ENCODE data around the gene SGMS1. TPM values are rescaled to one million over a fixed set of nuclear protein-coding genes. Genes with fewer than 3 reads are reported as not detected.

SGMS1 gene
- total RNA-seq, 6 experiments from 2014 or later = 13.6 to 49.8 (median 20.0) TPM

- peak in 1 of 3 donors; percentile 46 for DNase-seq
- Histone ChIP-seq H3K9me3 (no peaks in the 10 kb centered on the region), H3K4me1 (peaks cover 0 to 32% (median 5%) of the 10 kb centered on the region in 4 donors), H3K27me3 (no peaks in the 10 kb centered on the region), H3K36me3 (no peaks in the 10 kb centered on the region), H3K27ac (peak overlapping the region in 1 of 3 donors; percentile 16), H3K4me3 (no peak overlapping the region)
- intact Hi-C loops (cut with DNase I) = no loop called here
- 6% methylated on average over 3 of the region's 3 CpGs for WGBS (ENCODE audit: insufficient coverage, low coverage, low lambda C conversion rate, missing lambda C conversion rate)
- TF ChIP-seq CTCF (IDR thresholded peaks at IDR 0.05) = no peak
- TF ChIP-seq POLR2A (IDR thresholded peaks at IDR 0.05) = no peak
- peak; percentile 73 to 88 (median 78) for ATAC-seq
Measured at GRCh38 chr10:50469778-50470193, 154.0 kb downstream of the SGMS1 start.

GRCh38 chr10:50469288-50469687, 154.5 kb downstream of the SGMS1 start:
- Histone ChIP-seq H3K27me3 (no peaks in the 10 kb centered on the region), H3K4me1 (peaks cover 0 to 33% (median 5%) of the 10 kb centered on the region in 4 donors), H3K27ac (no peak overlapping the region), H3K4me3 (no peak overlapping the region), H3K36me3 (no peaks in the 10 kb centered on the region), H3K9me3 (no peaks in the 10 kb centered on the region)
- TF ChIP-seq CTCF (IDR thresholded peaks at IDR 0.05) (no peak), POLR2A (IDR thresholded peaks at IDR 0.05) (no peak)
- intact Hi-C loops (cut with DNase I) = no loop called here
- no peak for ATAC-seq
- no peak for DNase-seq
- 67% methylated on average over 1 of the region's 1 CpG for WGBS (ENCODE audit: insufficient coverage, low coverage, low lambda C conversion rate, missing lambda C conversion rate)

- no peaks in the 10 kb centered on the region for H3K27me3 ChIP-seq
- TF ChIP-seq CTCF (IDR thresholded peaks at IDR 0.05) = no peak
- no peak for TF ChIP-seq POLR2A (IDR thresholded peaks at IDR 0.05)
- H3K36me3 ChIP-seq = no peaks in the 10 kb centered on the region
- DNase-seq (no peak), ATAC-seq (no peak)
- 92% methylated on average over 1 of the region's 1 CpG for WGBS (ENCODE audit: insufficient coverage, low coverage, low lambda C conversion rate, missing lambda C conversion rate)
- no peak overlapping the region for H3K4me3 ChIP-seq
- H3K27ac ChIP-seq = no peak overlapping the region
- intact Hi-C loops (cut with DNase I) = no loop called here
- H3K9me3 ChIP-seq = no peaks in the 10 kb centered on the region
- peaks cover 0 to 41% (median 5%) of the 10 kb centered on the region in 4 donors for H3K4me1 ChIP-seq
Measured at GRCh38 chr10:50467209-50467608, 156.5 kb downstream of the SGMS1 start.

GRCh38 chr10:50464004-50464409, 159.7 kb downstream of the SGMS1 start:
- WGBS (ENCODE audit: insufficient coverage, low coverage, low lambda C conversion rate, missing lambda C conversion rate) = 42% methylated on average over 1 of the region's 1 CpG

More at GRCh38 chr10:50464004-50464409, 159.7 kb downstream of the SGMS1 start:
- Histone ChIP-seq H3K27ac (no peak overlapping the region), H3K9me3 (no peaks in the 10 kb centered on the region), H3K4me3 (no peak overlapping the region), H3K4me1 (peaks cover 0 to 10% (median 0%) of the 10 kb centered on the region in 4 donors), H3K27me3 (no peaks in the 10 kb centered on the region), H3K36me3 (peaks cover 0 to 4% (median 2%) of the 10 kb centered on the region in 4 donors)
- peak in 3 of 4 donors; percentile 56 to 65 (median 61) for ATAC-seq
- intact Hi-C loops (cut with DNase I) = no loop called here
- TF ChIP-seq POLR2A (IDR thresholded peaks at IDR 0.05) (no peak), CTCF (IDR thresholded peaks at IDR 0.05) (no peak)
- no peak for DNase-seq
